Ascending aorta (tissue), 2 donors: Measurements from ENCODE around the gene TOGARAM2. TPM values are rescaled to one million over a fixed set of nuclear protein-coding genes. Genes with fewer than 3 reads are reported as not detected.

Experiments
- DNase-seq, 2 donors: peaks; one replicate each; pipeline ENCODE4 v3.0.0-alpha.2; 2019; ENCODE audit warnings: low spot score in 2 of 2
- H3K27ac ChIP-seq, 2 donors: fragments of 200-600 bp; sonication (generic); one replicate each; pipeline ENCODE4 v1.5.1; 2016 to 2017; ENCODE audit warnings: mild to moderate bottlenecking in 1 of 2
- H3K27me3 ChIP-seq: fragments of 200-600 bp; sonication (generic); one replicate; pipeline ENCODE4 v1.5.1; 2017
- H3K36me3 ChIP-seq, 2 donors: fragments of 200-600 bp; sonication (generic); one replicate each; pipeline ENCODE4 v1.5.1; 2016
- H3K4me1 ChIP-seq, 2 donors: fragments of 200-600 bp; sonication (generic); one replicate each; pipeline ENCODE4 v1.5.1; 2016 to 2017; ENCODE audit warnings: mild to moderate bottlenecking in 1 of 2
- H3K4me3 ChIP-seq, 2 donors: fragments of 200-600 bp; sonication (generic); one replicate each; pipeline ENCODE4 v1.5.1; 2016 to 2017; ENCODE audit warnings: mild to moderate bottlenecking in 1 of 2
- H3K9me3 ChIP-seq, 2 donors: fragments of 200-600 bp; sonication (generic); one replicate each; pipeline ENCODE4 v1.5.1; 2016
- CTCF ChIP-seq, 3 experiments: fragments of 200-600 bp in 2 of 3; fragments of 450-650 bp in 1 of 3; sonication (generic) in 2 of 3; IDR thresholded peaks; one replicate each; pipeline ENCODE4 v1.5.1; 2016 to 2019; ENCODE audit warnings: antibody characterized with exemption in 3 of 3, mild to moderate bottlenecking in 1 of 3, moderate library complexity in 1 of 3
- intact Hi-C: fragments of 100-400 bp; cut with DNase I; formaldehyde crosslinking; loops from one replicate; pipeline ENCODE4 v1.15.1; 2023
- total RNA-seq: library from RNA; depleted of rRNA; stranded (reverse); fragments of >200 nt; gene quantifications from one replicate; pipeline ENCODE4 v1.1.0, GENCODE V29; 2016

The TOGARAM2 gene
- not detected for total RNA-seq

- Histone ChIP-seq H3K9me3 (no peaks in the 10 kb centered on the region), H3K4me3 (no peak within 1 kb of the TSS), H3K4me1 (no peaks in the 10 kb centered on the region), H3K27ac (no peak within 1 kb of the TSS), H3K36me3 (no peaks in the 10 kb centered on the region), H3K27me3 (no peaks in the 10 kb centered on the region)
- intact Hi-C loops, result no loop called here
- TF ChIP-seq CTCF (IDR thresholded peaks at IDR 0.05), result no peak
- no peak for DNase-seq
Observed at GRCh38 chr2:28981016-28981441, at the start of gene TOGARAM2. TSS of gene TOGARAM2 (plus strand) at chr2:28981298. CDS start at chr2:28994835, 13,537 bp downstream.

GRCh38 chr2:28934769-28935168, 46.3 kb upstream of the TOGARAM2 start:
- no peak for TF ChIP-seq CTCF (IDR thresholded peaks at IDR 0.05)
- DNase-seq, result no peak
- intact Hi-C loops, result no loop called here
- Histone ChIP-seq H3K27ac (no peak overlapping the region), H3K36me3 (peaks cover 37 to 61% of the 10 kb centered on the region in 2 donors), H3K4me3 (no peak overlapping the region), H3K9me3 (no peaks in the 10 kb centered on the region), H3K27me3 (no peaks in the 10 kb centered on the region), H3K4me1 (no peaks in the 10 kb centered on the region)

- H3K4me3 ChIP-seq, result no peak overlapping the region
- no peaks in the 10 kb centered on the region for H3K9me3 ChIP-seq
- DNase-seq, result no peak
- peaks cover 55 to 72% of the 10 kb centered on the region in 2 donors for H3K36me3 ChIP-seq
- TF ChIP-seq CTCF (IDR thresholded peaks at IDR 0.05), result no peak
- no peaks in the 10 kb centered on the region for H3K4me1 ChIP-seq
- intact Hi-C loops, result no loop called here
- no peak overlapping the region for H3K27ac ChIP-seq
- H3K27me3 ChIP-seq, result no peaks in the 10 kb centered on the region
Observed at GRCh38 chr2:28941008-28941407, 40.1 kb upstream of the TOGARAM2 start.

GRCh38 chr2:28944535-28945248, 36.4 kb upstream of the TOGARAM2 start:
- no peak for TF ChIP-seq CTCF (IDR thresholded peaks at IDR 0.05)
- Histone ChIP-seq H3K4me1 (no peaks in the 10 kb centered on the region), H3K27ac (no peak overlapping the region), H3K27me3 (no peaks in the 10 kb centered on the region), H3K4me3 (no peak overlapping the region), H3K9me3 (no peaks in the 10 kb centered on the region), H3K36me3 (peaks cover 58 to 78% of the 10 kb centered on the region in 2 donors)
- intact Hi-C loops, result no loop called here
- DNase-seq, result no peak

- no peaks in the 10 kb centered on the region for H3K4me1 ChIP-seq
- DNase-seq, result no peak
- no peak overlapping the region for H3K27ac ChIP-seq
- H3K4me3 ChIP-seq, result no peak overlapping the region
- no peaks in the 10 kb centered on the region for H3K9me3 ChIP-seq
- no peaks in the 10 kb centered on the region for H3K27me3 ChIP-seq
- intact Hi-C loops, result no loop called here
- TF ChIP-seq CTCF (IDR thresholded peaks at IDR 0.05), result no peak
- H3K36me3 ChIP-seq, result peaks cover 38 to 56% of the 10 kb centered on the region in 2 donors
Observed at GRCh38 chr2:28948160-28948559, 32.9 kb upstream of the TOGARAM2 start.
